Glomerular endothelial cell (primary cell): ENCODE measurements around the gene MTG1. TPM values are rescaled to one million over a fixed set of nuclear protein-coding genes. Genes with fewer than 3 reads are reported as not detected.
"Not testable (repeated sequence)": the region's sequence is repeated elsewhere in the genome, so short reads cannot be mapped to it uniquely, and the experiment has no call there.

Experiments used
- DNase-seq: peaks from one replicate; pipeline ENCODE4 v3.0.0-alpha.2; 2011; ENCODE audit warnings: low read depth, low spot score; ENCODE audit errors: extremely low read depth
- total RNA-seq: library from RNA; depleted of rRNA; stranded (reverse); fragments of >200 nt; gene quantifications from 2 replicates; pipeline ENCODE4 v1.2.3, GENCODE V29; 2015

Gene MTG1
- total RNA-seq, 1 donor from 2014 or later: 44.5 TPM

DNA sequence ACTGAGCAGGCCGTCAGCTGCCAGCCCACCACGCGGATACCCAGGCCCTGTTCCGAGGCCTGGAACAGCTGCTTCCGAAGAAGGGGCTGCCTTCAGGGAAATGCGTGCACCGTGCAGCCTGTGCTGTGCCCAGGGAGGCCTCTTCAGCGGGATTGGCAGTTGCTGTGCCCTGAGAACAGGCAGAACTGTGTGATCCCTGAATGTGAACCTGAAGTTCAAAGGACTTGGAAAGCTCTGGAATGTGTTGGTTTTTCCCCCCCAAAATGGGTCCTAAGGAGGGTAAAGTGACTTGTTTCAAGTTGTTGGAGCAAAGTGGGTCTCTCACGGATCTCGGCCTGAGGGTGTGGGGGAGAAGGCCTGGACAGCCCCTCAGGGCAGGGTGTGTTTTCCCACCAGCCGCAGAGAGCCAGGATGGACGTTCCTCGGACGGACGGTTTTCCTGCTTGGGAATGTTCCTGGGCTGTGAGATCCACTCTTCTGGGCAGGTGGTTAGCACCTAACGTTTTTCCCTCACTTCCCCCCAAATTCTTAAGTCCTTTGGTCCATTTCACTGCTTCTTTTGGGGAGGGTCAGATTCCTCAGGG lies 28.4 kb downstream of the MTG1 start:
- DNase-seq: no peak

- DNase-seq: no peak
Measured at GRCh38 chr10:133422807-133423771, 29.1 kb downstream of the MTG1 start.

GRCh38 chr10:133424102-133424501 lies 30.1 kb downstream of the MTG1 start:
- DNase-seq: not testable (repeated sequence)

DNA sequence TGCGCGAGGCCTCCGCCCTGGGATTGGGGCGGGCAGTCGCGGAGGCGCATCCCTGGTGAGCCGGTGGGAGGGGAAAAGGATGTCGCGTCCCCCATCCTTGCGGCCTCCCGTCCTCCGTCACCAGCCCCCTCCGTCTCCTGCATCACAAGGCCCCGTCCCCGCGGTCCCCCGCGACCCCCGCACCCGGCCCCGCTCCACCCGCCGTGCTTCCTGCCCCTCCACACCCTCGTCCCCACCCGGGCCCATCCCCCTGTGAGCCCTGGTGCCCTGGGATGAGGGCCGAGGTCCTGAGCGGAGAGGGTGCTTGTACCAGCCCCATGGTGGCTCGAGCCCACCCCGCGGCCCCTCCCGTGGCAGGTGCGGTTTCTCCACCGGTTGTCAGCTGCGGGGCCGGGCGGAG lies 30.6 kb downstream of the MTG1 start, which contains the start of gene SPRN:
TSS of gene SPRN (minus strand) at position 25 of the 400 bp plus-strand sequence. CDS start 944 bp downstream, outside the sequence.
- DNase-seq: not testable (repeated sequence)

GRCh38 chr10:133429571-133429970 lies 35.6 kb downstream of the MTG1 start:
- DNase-seq: not testable (repeated sequence)

GRCh38 chr10:133431888-133432613 lies 38.1 kb downstream of the MTG1 start:
- DNase-seq: not testable (repeated sequence)

DNA sequence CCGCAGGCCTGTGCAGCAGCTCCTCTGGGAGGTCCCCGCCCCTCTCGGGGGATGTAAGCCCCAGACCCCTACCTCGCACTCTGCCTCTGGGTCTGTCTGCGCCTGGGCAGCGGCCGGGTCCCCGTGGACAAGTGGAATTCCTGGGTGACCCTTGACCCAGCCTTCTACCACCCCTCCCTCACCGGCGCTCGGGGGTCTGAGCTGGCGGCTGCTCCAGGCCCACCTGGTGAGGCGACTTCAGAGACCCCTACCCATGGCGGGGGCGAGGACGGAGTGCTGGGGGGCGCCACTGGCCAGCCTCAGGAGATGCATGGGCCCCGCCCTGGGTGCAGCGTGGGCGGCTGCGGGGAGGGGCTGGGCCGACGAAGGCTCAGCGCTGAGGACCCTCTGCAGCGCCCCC lies 38.8 kb downstream of the MTG1 start:
- not testable (repeated sequence) for DNase-seq

- no peak for DNase-seq
Measured at GRCh38 chr10:133438711-133439273, 44.8 kb downstream of the MTG1 start.

DNA sequence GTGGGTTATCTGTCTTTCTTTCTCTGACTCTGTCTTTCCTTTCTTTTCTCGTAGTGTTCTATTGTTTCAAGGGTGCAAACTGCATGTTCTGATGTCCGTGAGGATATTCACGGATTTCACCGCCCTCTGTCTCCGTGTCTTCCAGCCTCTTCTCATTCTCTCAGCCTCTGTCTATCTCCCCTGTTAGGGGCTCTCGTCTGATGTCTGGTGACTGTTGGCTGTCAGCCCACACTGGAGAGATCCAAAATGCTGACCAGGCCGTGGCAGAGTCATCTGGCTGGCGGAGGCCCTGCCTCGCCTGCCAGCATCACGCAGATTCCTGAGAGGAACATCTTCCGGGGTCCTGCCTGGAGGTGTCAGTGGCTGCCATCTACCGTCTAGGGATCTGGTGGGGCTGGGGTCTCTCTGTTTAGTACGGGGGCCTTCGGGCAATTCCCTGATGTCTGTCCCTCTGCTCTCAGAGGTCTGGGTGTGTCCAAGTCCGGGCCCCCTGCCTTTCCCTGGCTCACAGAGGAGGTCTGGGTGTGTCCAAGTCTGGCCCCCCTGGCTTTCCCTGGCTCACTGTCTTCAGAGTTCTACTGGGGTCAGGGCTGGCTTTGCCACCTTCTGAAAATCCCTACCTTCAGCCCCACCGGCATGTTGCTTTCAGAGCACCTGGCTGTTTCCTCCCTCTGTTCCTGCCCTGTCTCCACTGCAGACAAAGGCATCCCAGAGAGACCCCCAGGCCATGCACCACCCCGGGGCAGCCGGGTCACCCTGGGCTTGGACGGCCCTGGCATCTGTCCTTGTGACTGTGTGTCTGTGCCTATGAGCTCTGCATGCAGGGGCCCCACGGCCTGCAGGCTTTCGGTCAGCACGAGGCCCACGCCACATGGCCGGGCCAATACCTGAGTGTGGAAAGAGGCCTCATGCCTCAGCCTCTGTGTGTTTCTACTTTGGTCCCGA lies 45.8 kb downstream of the MTG1 start:
- DNase-seq: no peak

- no peak for DNase-seq
Measured at GRCh38 chr10:133440633-133441285, 46.8 kb downstream of the MTG1 start.

- not testable (repeated sequence) for DNase-seq
Measured at GRCh38 chr10:133441356-133441755, 47.4 kb downstream of the MTG1 start.

DNA sequence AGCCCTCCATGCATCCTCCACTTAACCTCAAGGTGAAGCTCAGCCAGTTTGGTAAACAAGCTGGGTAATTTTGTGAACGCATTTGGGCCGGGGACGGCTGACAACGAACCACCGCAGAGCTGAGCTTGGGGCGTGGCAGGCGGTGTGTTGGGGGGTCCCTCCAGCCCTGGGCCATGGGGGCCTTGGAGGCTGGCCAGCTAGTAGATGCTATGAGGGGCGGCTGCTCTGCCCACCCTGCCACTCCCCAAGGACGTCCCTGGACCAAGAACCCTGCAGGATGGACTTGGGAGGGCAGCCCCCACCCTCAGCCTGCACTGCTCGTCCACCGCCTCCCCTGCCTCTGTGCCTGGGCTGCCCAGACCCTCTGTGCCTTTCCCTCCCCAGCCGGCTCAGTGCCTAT lies 47.8 kb downstream of the MTG1 start:
- no peak for DNase-seq

GRCh38 chr10:133442191-133442966 lies 48.4 kb downstream of the MTG1 start:
- no peak for DNase-seq

DNA sequence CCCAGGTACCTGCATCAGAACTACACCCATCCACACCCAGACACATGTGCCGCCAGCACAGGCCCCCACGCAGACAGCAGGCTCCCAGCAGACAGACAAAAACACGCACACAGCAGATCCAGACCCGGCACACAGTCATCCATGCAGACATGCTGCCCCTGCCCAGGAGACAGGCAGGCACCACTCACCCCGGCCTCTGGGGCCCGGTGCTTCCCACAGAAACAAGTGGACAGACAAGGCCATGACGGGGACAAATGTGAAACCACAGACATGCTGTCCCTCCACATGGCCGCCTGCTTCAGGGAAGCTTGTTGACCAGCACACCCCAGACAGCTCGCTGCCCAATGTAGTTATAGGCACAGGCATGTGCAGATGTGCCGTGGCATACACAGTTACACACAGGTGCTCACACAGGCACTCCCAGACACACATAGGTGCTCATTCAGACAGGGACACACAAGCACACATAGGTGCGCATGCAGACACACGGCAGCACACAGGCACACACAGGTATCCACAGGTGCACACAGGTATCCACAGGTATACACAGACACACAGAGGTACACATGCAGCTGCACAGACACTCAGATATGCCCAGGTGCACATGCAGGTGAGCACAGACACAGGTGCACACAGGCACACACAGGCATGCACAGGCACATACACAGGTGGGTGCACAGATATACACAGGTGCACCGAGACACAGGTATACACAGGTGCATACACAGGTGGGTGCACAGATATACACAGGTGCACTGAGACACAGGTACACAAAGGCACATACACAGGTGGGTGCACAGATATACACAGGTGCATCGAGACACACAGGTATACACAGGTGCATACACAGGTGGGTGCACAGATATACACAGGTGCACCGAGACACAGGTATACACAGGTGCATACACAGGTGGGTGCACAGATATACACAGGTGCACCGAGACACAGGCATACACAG lies 49.3 kb downstream of the MTG1 start:
- DNase-seq: no peak

DNA sequence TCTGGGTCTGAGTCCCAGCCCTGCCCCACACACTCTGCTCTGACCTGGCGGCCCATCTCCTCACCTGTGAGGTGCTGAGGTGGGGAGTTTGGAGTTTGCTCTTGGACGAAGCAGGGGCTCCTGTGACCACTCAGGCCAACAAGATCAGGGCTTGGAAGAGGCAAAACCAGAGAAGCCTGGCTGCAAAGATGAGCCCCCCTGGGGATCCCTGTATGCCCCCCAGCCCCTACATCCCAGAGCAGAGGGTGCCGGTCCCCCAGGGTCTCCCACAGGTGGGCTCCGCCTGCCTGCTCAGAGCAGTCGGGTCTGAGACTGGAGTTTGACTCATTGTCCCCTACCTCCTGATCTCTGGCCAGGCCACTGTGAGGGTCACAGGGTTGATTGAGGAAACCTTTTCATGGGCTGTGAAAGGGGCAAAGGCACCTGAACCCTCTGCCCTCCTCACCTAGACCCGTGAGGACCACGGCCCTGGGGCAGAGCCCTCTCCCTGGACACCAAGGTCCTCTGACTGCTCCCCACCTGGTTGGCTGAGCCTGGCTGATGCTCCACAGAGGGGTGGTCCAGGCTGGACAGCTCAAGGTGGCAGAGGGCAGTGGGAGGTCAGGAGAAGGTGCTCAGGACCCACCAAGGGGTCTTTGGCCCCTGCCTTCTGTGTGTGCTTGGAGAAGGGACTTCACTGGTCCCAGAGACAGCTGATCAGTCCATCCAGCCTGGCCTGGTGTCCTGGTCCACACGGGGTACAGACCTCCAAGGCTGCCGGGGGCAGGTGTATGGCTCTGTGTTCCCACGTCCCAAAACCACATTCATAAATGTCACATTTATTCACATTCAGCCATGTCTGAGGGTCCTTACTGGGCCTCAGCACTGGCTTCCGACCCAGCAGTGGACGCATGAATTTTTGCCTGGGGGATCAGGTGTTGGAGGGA lies 50.6 kb downstream of the MTG1 start:
- DNase-seq: no peak

DNA sequence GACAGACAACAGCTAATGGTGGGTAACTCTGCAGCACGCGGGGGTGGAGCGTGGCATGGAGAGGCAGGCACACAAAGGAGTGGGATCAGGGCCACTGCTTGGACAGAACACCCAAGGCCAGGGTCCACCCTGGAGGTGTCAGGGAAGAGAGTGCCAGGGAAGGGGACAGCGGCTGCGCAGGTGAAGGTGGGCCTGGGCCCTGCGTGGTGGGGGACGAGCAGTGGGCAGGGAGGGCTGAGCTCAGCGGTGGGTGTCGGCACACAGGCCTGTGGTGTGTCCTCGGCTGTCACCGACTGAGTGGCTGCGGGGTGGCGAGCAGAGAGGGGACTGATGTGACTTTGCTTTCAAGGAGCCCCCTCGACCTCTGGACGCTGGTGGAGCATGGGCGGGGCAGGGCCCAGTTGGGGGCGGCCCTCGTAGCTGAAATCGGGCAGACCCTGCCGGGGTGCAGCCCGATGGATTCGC lies 51.3 kb downstream of the MTG1 start:
- no peak for DNase-seq
